ENCODE results near the gene DCLK3.

GRCh38 chr3:36733723-36734122 is 30.6 kb downstream of the DCLK3 start:
- TF ChIP-seq CTCF (IDR thresholded peaks at IDR 0.05) (no peak), CBFB (CRISPR knock-in tag; IDR thresholded peaks at IDR 0.05; ENCODE audit: low read depth) (no peak), ZNF317 (CRISPR knock-in tag; IDR thresholded peaks at IDR 0.05; ENCODE audit: borderline replicate concordance, low read depth) (no peak), SP1 (CRISPR knock-in tag; conservative IDR thresholded peaks at IDR 0.05) (no peak), GRHL2 (CRISPR knock-in tag; IDR thresholded peaks at IDR 0.05; ENCODE audit: insufficient replicate concordance, severe bottlenecking) (no peak), NR2C2 (CRISPR knock-in tag; IDR thresholded peaks at IDR 0.05) (no peak), FOXP4 (CRISPR knock-in tag; IDR thresholded peaks at IDR 0.05) (no peak), FOXP1 (CRISPR knock-in tag; IDR thresholded peaks at IDR 0.05; ENCODE audit: borderline replicate concordance) (no peak), ATF3 (CRISPR knock-in tag; conservative IDR thresholded peaks at IDR 0.05) (no peak), GABPB1 (CRISPR knock-in tag; IDR thresholded peaks at IDR 0.05) (no peak), TEAD4 (CRISPR knock-in tag; IDR thresholded peaks at IDR 0.05) (no peak), KAT7 (CRISPR knock-in tag; IDR thresholded peaks at IDR 0.05; ENCODE audit: borderline replicate concordance) (no peak)

Data from WTC11 (cell line).